ENCODE measurements around the gene SYDE2.
"Not testable (repeated sequence)": the region's sequence is repeated elsewhere in the genome, so short reads cannot be mapped to it uniquely, and the experiment has no call there.

The SYDE2 gene

GRCh38 chr1:85208488-85208887 is 7.7 kb upstream of the SYDE2 start:
- DNase-seq: no peak

DNA sequence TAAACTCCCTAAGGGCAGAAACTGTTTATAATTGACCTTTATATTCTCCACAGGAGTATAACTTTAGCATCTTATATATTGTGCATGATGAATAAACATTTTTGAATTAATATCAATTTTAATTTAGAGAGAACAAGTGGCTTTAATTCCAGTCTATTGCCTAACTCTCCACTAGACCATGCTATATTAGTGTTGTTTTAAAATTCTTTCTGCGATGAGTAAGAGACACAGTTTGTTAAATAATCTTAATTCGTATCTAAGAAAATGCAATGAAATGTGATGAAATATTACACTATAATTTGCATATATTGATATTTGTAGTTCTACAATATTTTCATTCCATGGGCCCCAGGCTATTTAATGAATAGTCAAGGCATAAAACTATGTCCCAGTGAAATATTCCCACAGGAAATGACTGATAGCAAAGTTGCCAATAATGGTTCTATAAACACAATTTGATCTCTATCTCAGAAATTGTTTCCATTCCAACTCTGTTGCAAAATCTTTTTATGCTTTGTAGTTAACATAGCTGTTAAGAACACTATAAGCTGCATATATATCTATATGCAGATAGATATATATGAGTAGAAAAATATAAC is 2.9 kb upstream of the SYDE2 start:
- DNase-seq: no peak

GRCh38 chr1:85202864-85203255 is 2.0 kb upstream of the SYDE2 start:
- DNase-seq: no peak

- no peak for DNase-seq
These were observed 1.5 kb upstream of the SYDE2 start for GRCh38 chr1:85202092-85202863.

DNA sequence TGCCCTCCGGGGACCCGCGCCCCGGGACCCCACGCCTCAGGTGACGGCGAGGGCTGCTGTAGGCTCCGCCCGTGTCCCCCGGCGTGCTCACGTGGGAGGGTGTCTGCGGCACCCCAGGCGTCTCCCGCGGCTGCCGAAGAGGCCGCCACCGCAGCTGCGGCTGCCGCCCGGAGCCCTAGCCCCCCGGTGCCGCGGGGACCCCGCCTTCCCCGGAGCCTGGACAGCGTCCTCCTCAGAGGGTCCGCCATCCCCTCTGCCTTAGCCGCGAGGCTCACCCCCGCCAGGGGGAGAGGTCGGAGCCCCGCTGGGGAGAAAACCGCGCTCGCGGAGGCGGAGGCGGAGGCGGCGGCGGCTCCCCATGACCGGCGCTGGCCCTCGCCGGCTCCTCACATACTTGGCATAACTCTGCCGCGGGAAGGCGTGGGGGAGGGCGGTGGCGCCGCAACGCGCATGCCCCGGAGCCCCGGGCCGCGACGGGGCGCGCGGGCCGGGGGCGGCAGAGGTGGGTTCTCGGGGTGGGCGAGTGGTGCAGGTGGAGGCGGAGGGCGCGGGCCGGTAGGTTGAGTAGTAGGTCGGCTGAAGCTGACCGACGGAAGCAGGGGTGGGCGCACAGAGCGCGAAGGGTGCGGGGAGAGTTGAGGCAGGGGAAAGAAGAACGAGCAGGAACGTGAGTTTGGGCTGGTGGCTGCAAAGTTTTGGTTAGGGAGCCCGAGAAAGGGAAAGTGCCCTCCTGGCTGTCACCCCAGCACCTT is 700 bp upstream of the SYDE2 start:
- no peak for DNase-seq

GRCh38 chr1:85199667-85200462 is 951 bp downstream of the SYDE2 start:
- no peak for DNase-seq

DNA sequence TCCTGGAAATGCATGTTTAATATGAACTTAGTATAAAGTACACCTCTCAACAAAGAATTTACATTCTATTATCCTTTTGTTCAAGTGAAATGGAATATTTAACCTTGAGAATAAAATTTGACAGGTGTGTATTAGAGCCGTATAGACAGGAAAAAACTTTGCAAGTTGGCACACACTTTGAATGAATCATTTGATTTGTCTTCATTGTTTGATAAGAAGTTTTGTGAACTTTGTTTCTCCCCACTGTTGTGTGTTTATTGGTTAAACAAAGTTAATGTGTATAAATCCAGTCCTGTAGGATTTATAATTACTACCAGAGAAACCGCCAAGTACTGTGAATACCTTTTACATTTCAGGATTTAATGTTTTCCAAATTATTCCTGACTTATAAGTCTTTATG is 2.0 kb downstream of the SYDE2 start:
- no peak for DNase-seq

DNA sequence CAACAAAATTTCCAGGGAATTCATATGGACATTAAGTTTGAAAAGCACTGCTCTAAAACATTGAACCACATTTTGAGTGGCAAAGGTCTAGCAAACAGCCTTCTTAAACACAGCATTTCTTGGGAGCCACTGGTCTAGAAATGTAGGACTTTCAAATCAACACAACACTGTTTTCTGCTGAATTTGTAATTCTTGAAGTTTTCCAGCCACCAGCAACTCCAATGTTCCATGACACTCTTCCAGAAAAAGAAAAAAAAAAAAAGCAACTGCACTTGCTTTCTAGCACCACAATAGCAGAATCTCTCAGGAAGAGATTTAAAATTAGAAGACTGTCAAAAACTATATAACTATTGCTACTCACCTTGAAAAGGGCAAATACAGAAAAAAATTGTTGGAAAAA is 4.5 kb downstream of the SYDE2 start:
- no peak for DNase-seq

DNA sequence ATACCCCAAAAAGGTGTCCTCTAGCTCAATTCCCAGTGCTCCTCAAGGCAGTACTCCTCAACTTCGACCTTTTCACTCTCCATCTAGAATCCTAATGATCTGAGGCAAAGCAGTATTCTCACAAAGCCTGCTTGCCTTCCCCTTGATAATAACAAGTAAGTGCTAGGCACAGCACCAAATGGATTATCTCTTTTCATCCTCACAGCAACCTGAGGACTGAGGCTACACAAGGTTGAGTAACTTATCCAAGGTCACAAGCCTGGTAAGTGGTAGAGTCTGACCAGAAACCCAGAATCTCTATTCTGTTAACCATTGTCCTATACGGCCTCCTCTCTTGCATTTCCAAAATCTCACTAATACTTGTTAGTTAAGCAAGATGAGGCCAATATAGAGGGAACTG is 5.1 kb downstream of the SYDE2 start:
- DNase-seq: no peak

DNA sequence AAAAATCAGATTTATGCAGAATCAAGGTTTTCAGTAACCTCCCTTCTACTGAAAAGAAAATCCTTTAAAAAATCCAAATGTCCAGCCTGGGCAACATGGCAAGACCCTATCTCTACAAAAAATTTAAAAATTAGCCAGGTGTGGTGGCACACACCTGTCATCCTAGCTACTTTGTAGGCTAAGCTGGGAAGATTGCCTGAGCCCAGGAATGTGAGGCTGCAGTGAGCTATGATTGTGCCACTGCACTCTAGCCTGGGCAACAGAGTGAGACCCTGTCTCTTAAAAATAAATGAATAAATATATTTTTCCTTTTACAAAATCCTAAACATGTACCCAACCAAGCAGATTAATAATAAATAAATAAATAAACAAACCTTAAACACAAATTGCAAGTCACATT is 8.7 kb downstream of the SYDE2 start:
- DNase-seq: not testable (repeated sequence)

DNA sequence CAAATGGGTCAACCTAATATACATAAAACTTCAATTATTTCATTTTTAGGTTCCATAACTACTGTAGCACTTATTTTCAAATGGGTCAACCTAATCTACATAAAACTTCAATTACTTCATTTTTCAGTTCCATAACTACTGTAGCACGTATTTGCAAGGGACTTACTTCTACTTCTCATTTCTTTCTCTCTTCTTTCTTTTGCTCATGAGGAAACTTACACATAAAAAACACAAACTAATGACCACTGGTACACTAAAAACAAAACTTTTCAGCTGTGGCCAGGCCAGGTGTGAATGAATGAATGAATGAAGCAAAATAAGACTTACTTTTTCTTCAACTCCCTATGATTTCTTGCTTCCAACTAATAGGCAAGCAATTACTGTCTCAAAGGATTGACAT is 11.7 kb downstream of the SYDE2 start:
- DNase-seq: no peak

DNA sequence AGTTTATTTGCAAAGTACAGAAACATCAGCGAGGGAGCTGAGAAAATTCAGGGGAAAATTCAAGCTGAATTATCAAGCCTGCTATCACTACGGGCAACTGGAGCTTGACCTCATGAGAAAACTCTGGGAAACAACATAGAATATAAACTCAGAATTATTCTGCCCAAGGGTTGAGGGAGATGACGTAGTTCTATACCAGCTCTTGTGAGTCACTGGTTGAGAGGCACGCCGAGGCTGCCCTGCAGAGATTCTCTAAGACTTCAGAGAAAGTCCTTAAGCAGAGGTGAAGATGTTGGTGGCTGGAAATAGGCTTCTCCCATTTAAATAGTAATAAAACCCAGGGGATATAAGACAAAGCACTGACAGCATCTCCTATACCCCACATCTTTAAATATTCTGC is 12.3 kb downstream of the SYDE2 start:
- no peak for DNase-seq

DNA sequence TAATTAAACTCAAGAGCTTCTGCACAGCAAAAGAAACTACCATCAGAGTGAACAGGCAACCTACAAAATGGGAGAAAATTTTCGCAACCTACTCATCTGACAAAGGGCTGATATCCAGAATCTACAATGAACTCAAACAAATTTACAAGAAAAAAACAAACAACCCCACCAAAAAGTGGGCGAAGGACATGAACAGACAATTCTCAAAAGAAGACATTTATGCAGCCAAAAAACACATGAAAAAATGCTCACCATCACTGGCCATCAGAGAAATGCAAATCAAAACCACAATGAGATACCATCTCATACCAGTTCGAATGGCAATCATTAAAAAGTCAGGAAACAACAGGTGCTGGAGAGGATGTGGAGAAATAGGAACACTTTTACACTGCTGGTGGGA is 13.8 kb downstream of the SYDE2 start:
- DNase-seq: not testable (repeated sequence)

DNA sequence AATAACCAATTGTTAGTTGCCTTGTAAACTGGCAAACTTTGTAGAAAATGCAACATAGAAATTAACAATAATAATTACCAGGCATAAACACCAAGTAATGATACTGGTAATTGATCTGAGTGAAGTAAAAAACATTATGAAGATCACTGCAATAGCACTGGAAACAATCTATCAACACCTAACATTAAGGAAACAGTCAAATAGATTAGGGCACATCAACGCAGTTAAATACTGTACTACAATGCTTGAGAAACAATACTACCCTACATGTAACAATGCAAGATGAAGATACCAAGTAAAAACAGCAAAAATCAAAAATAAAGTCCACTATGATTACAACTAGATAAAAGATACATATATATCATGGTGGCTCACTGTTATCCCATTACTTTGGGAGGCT is 16.6 kb downstream of the SYDE2 start:
- no peak for DNase-seq

DNA sequence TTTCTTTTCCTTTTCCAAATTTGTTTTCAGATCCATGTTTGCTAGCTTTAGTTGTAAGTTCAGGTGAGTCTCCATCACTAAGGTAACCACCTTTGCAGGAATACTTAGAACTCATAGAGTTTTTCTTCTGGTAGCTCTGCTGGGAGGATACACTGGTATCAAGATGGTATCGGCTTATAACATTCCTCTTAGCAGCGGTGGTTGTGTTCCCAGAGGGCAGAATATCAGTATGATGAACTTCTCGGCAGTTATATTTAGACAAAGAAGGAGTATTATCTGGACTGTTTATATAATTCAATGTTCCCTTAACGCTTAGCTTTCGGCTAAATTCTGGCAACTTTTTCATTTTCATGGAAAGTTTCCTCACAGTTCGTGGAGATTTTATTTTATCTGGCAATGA is 18.1 kb downstream of the SYDE2 start:
- DNase-seq: no peak

DNA sequence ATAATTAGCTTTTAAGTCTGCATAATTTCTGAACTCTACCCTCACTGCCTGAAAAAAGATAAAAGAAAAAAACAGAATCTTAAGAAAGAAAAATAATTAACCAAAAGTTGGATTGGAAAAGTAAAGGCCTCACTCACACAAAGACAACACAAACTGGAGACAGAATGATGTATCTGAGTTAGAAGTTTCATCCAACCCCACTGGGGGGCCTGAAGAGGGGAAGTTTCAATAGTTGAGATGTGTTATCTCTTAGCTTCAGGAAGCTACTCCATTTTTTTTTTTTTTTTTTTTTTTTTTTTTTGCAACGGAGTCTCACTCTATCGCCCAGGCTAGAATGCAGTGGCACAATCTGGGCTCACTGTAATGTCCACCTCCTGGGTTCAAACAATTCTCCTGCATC is 19.9 kb downstream of the SYDE2 start:
- DNase-seq: no peak

GRCh38 chr1:85179522-85179921 is 21.3 kb downstream of the SYDE2 start:
- no peak for DNase-seq

- DNase-seq: no peak
These were observed 22.4 kb downstream of the SYDE2 start for GRCh38 chr1:85178396-85178795.

DNA sequence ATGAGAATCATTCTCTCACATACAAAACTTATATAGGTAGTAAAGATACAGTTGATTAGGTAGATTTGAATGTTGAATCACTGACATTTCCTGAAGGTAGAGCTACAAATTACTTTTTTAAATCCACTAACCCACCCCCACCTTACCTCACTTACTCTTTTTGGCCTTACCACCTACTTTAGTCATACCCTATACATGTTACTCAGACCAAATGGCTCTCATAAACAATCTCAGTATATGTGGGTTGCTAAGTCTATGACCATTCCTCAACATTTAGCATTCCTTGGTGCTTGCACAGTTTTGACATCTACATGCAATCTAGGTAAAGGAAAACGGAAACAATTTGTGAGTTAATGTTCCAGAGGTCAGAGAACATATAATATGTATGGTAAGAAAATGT is 26.3 kb downstream of the SYDE2 start:
- no peak for DNase-seq

GRCh38 chr1:85172684-85173337 is 28.0 kb downstream of the SYDE2 start:
- DNase-seq: no peak

GRCh38 chr1:85171721-85172120 is 29.1 kb downstream of the SYDE2 start:
- DNase-seq: no peak

- no peak for DNase-seq
These were observed 31.9 kb downstream of the SYDE2 start for GRCh38 chr1:85168884-85169283.

GRCh38 chr1:85166351-85166750 is 34.5 kb downstream of the SYDE2 start:
- DNase-seq: no peak

All from cortex of kidney (tissue), 1 donor.